ENCODE results near the gene SORBS2.

GRCh38 chr4:185608185-185608584, 203.8 kb downstream of the SORBS2 start:
- TF ChIP-seq POLR2AphosphoS5 (IDR thresholded peaks at IDR 0.05): no peak
- TF ChIP-seq, protein P1, sequence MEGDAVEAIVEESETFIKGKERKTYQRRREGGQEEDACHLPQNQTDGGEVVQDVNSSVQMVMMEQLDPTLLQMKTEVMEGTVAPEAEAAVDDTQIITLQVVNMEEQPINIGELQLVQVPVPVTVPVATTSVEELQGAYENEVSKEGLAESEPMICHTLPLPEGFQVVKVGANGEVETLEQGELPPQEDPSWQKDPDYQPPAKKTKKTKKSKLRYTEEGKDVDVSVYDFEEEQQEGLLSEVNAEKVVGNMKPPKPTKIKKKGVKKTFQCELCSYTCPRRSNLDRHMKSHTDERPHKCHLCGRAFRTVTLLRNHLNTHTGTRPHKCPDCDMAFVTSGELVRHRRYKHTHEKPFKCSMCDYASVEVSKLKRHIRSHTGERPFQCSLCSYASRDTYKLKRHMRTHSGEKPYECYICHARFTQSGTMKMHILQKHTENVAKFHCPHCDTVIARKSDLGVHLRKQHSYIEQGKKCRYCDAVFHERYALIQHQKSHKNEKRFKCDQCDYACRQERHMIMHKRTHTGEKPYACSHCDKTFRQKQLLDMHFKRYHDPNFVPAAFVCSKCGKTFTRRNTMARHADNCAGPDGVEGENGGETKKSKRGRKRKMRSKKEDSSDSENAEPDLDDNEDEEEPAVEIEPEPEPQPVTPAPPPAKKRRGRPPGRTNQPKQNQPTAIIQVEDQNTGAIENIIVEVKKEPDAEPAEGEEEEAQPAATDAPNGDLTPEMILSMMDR (IDR thresholded peaks at IDR 0.05): no peak
- no peak for TF ChIP-seq POLR2A (IDR thresholded peaks at IDR 0.05)
- no peak for TF ChIP-seq EP300 (IDR thresholded peaks at IDR 0.05)
